HEK293 (cell line): ENCODE measurements around the gene DLG1.

Experiments
- CTCF ChIA-PET: fragments of 350-600 bp; formaldehyde crosslinking; extraction: SDS; loops from one replicate; lab custom pipeline; 2021; ENCODE audit warnings: antibody characterized with exemption; lab: Yijun Ruan, JAX
- POLR2A ChIA-PET: fragments of 300-600 bp; formaldehyde crosslinking; extraction: SDS; loops from one replicate; lab custom pipeline; 2020; ENCODE audit warnings: antibody characterized with exemption, inconsistent platforms; lab: Yijun Ruan, JAX
- H3K27ac ChIP-seq: fragments of 200-500 bp; sonication (Bioruptor generic); 2 replicates; pipeline ENCODE4 v1.5.1; 2014; ENCODE audit warnings: low read depth, low read length, control low read depth, inconsistent platforms; ENCODE audit errors: extremely low read depth
- H3K36me3 ChIP-seq, 2 experiments: fragments of 200-500 bp in 1 of 2; sonication (Bioruptor generic) in 1 of 2; 1 replicate in 1 of 2; 2 replicates in 1 of 2; pipeline ENCODE4 v1.5.1; 2014 to 2017; ENCODE audit warnings: inconsistent platforms in 2 of 2, low read length in 2 of 2; ENCODE audit not compliant: control insufficient read depth in 2 of 2, insufficient read depth in 1 of 2
- H3K4me1 ChIP-seq: fragments of 200-500 bp; sonication (Bioruptor generic); 2 replicates; pipeline ENCODE4 v1.5.1; 2014; ENCODE audit warnings: mild to moderate bottlenecking, low read length, inconsistent platforms; ENCODE audit not compliant: control insufficient read depth, insufficient read depth
- H3K4me3 ChIP-seq: 2 replicates; pipeline ENCODE4 v1.5.1; 2011; ENCODE audit warnings: low read depth, mild to moderate bottlenecking, control low read depth, low read length, moderate library complexity
- H3K9me3 ChIP-seq: fragments of 200-500 bp; sonication (Bioruptor generic); 2 replicates; pipeline ENCODE4 v1.5.1; 2014; ENCODE audit warnings: low read depth, low read length, inconsistent platforms; ENCODE audit not compliant: control insufficient read depth, insufficient read depth
- GLI4 ChIP-seq: fragments of 450-650 bp; formaldehyde crosslinking; IDR thresholded peaks from 2 replicates; pipeline ENCODE4 v1.5.1; 2016; ENCODE audit warnings: missing biosample characterization, missing genetic modification characterization
- IKZF3 ChIP-seq: fragments of 450-650 bp; IDR thresholded peaks from 2 replicates; pipeline ENCODE4 v1.5.0; 2018; ENCODE audit warnings: missing biosample characterization, mild to moderate bottlenecking, missing genetic modification characterization, moderate library complexity
- MEIS1 ChIP-seq: sonication (generic); formaldehyde crosslinking; IDR thresholded peaks from 2 replicates; pipeline ENCODE4 v1.8.1; 2022; ENCODE audit warnings: missing genetic modification reagents, mild to moderate bottlenecking, borderline replicate concordance
- REPIN1 ChIP-seq: fragments of 450-650 bp; formaldehyde crosslinking; IDR thresholded peaks from 2 replicates; pipeline ENCODE4 v1.5.1; 2017; ENCODE audit warnings: missing biosample characterization, missing genetic modification characterization, low read depth
- ZFP37 ChIP-seq: fragments of 450-650 bp; formaldehyde crosslinking; IDR thresholded peaks from 2 replicates; pipeline ENCODE4 v1.5.1; 2016; ENCODE audit warnings: missing biosample characterization, missing genetic modification characterization
- ZNF133 ChIP-seq: fragments of 450-650 bp; formaldehyde crosslinking; IDR thresholded peaks from 2 replicates; pipeline ENCODE4 v1.5.1; 2016; ENCODE audit warnings: missing biosample characterization, missing genetic modification characterization
- ZNF138 ChIP-seq: fragments of 450-650 bp; formaldehyde crosslinking; IDR thresholded peaks from 2 replicates; pipeline ENCODE4 v1.5.1; 2016; ENCODE audit warnings: missing biosample characterization, missing genetic modification characterization, borderline replicate concordance
- ZNF140 ChIP-seq: fragments of 450-650 bp; formaldehyde crosslinking; IDR thresholded peaks from 2 replicates; pipeline ENCODE4 v1.5.1; 2016; ENCODE audit warnings: missing biosample characterization, missing genetic modification characterization
- ZNF175 ChIP-seq: fragments of 450-650 bp; formaldehyde crosslinking; IDR thresholded peaks from 2 replicates; pipeline ENCODE4 v1.5.1; 2016; ENCODE audit warnings: missing biosample characterization, missing genetic modification characterization
- ZNF24 ChIP-seq: fragments of 450-650 bp; formaldehyde crosslinking; IDR thresholded peaks from 2 replicates; pipeline ENCODE4 v1.5.1; 2016; ENCODE audit warnings: missing biosample characterization, missing genetic modification characterization
- ZNF335 ChIP-seq: fragments of 450-650 bp; formaldehyde crosslinking; conservative IDR thresholded peaks from 2 replicates; pipeline ENCODE4 v1.5.1; 2016; ENCODE audit warnings: missing biosample characterization, missing genetic modification characterization
- ZNF394 ChIP-seq: fragments of 450-650 bp; formaldehyde crosslinking; IDR thresholded peaks from 2 replicates; pipeline ENCODE4 v1.5.1; 2016; ENCODE audit warnings: missing biosample characterization, missing genetic modification characterization, mild to moderate bottlenecking, moderate library complexity, borderline replicate concordance
- ZNF530 ChIP-seq: fragments of 450-650 bp; formaldehyde crosslinking; IDR thresholded peaks from 2 replicates; pipeline ENCODE4 v1.5.1; 2016; ENCODE audit warnings: low read depth, missing biosample characterization, missing genetic modification characterization
- ZNF623 ChIP-seq: fragments of 450-650 bp; formaldehyde crosslinking; IDR thresholded peaks from 2 replicates; pipeline ENCODE4 v1.5.1; 2016; ENCODE audit warnings: missing biosample characterization, missing genetic modification characterization
- ZNF791 ChIP-seq: fragments of 450-650 bp; formaldehyde crosslinking; IDR thresholded peaks from 2 replicates; pipeline ENCODE4 v1.5.1; 2016; ENCODE audit warnings: missing biosample characterization, missing genetic modification characterization
- TF ChIP-seq, protein P1 (sequence below): fragments of 450-650 bp; formaldehyde crosslinking; IDR thresholded peaks from 2 replicates; pipeline ENCODE4 v1.5.1; 2016; ENCODE audit warnings: missing biosample characterization, missing genetic modification characterization
- TF ChIP-seq, protein P2 (sequence below): fragments of 450-650 bp; formaldehyde crosslinking; IDR thresholded peaks from 2 replicates; pipeline ENCODE4 v1.5.1; 2017; ENCODE audit warnings: missing biosample characterization, missing genetic modification characterization
- TF ChIP-seq, protein P3 (sequence below): fragments of 450-650 bp; formaldehyde crosslinking; IDR thresholded peaks from 2 replicates; pipeline ENCODE4 v1.5.1; 2016; ENCODE audit warnings: missing biosample characterization, missing genetic modification characterization
- TF ChIP-seq, protein P4 (sequence below): fragments of 450-650 bp; formaldehyde crosslinking; conservative IDR thresholded peaks from 2 replicates; pipeline ENCODE4 v1.5.1; 2016; ENCODE audit warnings: low read depth, missing biosample characterization, missing genetic modification characterization

Gene DLG1

DNA sequence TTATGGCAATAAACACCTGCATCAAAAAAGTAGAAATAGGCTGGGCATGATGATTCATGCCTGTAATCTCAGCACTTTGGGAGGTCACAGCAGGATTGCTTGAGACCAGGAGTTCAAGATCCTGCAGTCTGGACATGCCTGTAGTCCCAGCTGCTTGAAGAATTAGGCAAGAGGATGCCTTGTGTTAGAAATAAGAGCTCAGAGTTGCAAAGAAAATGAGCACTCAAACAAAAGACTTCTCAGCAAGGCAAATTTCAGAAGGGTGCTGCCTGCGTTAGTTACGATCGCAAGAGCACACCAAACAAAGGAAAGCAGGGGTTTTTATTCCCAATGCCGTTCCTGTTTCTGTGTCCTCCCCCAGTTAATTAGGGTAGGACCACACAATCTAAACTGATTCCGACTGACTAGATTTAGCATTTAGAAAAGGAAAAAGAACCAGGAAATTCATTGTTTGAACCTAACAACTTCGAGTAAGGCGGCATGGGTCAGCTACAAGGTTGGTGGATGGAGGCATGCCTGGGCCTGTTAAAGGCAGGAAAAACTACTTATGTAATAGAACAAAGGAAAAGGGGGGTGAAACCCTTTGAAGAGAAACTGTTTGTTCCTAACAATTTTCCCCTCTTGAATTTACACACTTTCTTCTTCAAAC is 55.5 kb downstream of the DLG1 start (continued):
- TF ChIP-seq, protein P1, sequence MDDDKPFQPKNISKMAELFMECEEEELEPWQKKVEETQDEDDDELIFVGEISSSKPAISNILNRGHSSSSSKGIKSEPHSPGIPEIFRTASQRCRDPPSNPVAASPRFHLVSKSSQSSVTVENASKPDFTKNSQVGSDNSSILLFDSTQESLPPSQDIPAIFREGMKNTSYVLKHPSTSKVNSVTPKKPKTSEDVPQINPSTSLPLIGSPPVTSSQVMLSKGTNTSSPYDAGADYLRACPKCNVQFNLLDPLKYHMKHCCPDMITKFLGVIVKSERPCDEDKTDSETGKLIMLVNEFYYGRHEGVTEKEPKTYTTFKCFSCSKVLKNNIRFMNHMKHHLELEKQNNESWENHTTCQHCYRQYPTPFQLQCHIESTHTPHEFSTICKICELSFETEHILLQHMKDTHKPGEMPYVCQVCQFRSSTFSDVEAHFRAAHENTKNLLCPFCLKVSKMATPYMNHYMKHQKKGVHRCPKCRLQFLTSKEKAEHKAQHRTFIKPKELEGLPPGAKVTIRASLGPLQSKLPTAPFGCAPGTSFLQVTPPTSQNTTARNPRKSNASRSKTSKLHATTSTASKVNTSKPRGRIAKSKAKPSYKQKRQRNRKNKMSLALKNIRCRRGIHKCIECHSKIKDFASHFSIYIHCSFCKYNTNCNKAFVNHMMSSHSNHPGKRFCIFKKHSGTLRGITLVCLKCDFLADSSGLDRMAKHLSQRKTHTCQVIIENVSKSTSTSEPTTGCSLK: no peak
- TF ChIP-seq ZNF335 (tag by site-specific recombination): no peak

DNA sequence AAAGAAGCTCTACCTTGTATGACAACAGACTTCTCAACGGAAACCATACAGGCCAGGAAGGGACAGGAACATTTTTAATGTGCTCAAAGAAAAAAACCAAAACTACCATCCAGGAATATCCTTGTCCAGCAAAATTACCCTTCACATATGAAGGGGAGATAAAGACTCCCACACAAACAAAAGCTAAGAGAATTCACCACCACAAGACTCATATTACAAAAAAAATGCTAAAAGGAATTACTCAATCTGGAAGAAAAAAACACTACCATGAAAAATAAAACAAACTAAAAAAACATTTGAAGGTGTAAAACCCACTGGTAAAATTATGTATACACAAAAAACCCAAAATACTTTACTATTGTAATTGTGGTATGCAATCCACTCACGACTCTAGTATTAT is 57.2 kb downstream of the DLG1 start:
- H3K9me3 ChIP-seq: no peaks in the 10 kb centered on the region
- no peak overlapping the region for H3K4me3 ChIP-seq
- POLR2A ChIA-PET: no interaction called here
- CTCF ChIA-PET: no interaction called here
- no peaks in the 10 kb centered on the region for H3K4me1 ChIP-seq
- no peak overlapping the region for H3K27ac ChIP-seq
- TF ChIP-seq, protein P2, sequence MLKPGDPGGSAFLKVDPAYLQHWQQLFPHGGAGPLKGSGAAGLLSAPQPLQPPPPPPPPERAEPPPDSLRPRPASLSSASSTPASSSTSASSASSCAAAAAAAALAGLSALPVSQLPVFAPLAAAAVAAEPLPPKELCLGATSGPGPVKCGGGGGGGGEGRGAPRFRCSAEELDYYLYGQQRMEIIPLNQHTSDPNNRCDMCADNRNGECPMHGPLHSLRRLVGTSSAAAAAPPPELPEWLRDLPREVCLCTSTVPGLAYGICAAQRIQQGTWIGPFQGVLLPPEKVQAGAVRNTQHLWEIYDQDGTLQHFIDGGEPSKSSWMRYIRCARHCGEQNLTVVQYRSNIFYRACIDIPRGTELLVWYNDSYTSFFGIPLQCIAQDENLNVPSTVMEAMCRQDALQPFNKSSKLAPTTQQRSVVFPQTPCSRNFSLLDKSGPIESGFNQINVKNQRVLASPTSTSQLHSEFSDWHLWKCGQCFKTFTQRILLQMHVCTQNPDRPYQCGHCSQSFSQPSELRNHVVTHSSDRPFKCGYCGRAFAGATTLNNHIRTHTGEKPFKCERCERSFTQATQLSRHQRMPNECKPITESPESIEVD (tag by site-specific recombination): peak; percentile 62
- TF ChIP-seq, protein P3, sequence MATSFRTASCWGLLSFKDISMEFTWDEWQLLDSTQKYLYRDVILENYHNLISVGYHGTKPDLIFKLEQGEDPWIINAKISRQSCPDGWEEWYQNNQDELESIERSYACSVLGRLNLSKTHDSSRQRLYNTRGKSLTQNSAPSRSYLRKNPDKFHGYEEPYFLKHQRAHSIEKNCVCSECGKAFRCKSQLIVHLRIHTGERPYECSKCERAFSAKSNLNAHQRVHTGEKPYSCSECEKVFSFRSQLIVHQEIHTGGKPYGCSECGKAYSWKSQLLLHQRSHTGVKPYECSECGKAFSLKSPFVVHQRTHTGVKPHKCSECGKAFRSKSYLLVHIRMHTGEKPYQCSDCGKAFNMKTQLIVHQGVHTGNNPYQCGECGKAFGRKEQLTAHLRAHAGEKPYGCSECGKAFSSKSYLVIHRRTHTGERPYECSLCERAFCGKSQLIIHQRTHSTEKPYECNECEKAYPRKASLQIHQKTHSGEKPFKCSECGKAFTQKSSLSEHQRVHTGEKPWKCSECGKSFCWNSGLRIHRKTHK (tag by site-specific recombination): no peak
- no peak for TF ChIP-seq REPIN1 (tag by site-specific recombination)
- TF ChIP-seq, all 188 proteins: peak for 1
- peaks cover 0 to 11% of the 10 kb centered on the region in 2 experiments; a peak in 1 of 3 replicates for H3K36me3 ChIP-seq

DNA sequence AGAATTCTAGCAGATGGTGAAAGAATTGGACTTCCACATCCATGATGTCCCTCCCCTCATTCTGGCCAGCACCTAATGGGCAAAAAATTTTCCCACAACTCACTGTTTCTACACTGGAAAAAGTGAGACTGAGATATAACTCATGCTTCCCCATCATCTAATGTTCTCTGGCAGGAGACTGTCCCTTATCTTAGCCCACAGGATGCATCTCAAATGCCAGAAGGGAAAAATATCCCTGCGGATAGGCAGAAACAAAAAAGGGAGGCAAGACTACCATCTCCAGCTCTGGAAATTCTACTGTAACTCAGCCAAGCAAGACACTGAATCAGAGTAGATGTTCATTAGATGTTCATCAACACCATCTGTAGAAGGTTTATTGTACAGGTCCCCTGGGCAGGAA is 58.6 kb downstream of the DLG1 start:
- ChIA-PET CTCF (interaction anchor here (0.8 to 1.0 kb wide), 2 partner anchors 16 to 18 kb away, joined by 3 to 4 read pairs; no protein-coding TSS in a partner anchor), POLR2A (interaction anchor here (0.5 kb wide), 1 partner anchor 58 kb away, joined by 3 read pairs; the partner anchor contains the start of gene DLG1)
- TF ChIP-seq ZNF394 (tag by site-specific recombination) (no peak), ZNF530 (tag by site-specific recombination) (no peak)
- Histone ChIP-seq H3K36me3 (peaks cover 0 to 11% of the 10 kb centered on the region in 2 experiments; a peak in 1 of 3 replicates), H3K4me1 (no peaks in the 10 kb centered on the region), H3K27ac (no peak overlapping the region), H3K4me3 (no peak overlapping the region), H3K9me3 (no peaks in the 10 kb centered on the region)

DNA sequence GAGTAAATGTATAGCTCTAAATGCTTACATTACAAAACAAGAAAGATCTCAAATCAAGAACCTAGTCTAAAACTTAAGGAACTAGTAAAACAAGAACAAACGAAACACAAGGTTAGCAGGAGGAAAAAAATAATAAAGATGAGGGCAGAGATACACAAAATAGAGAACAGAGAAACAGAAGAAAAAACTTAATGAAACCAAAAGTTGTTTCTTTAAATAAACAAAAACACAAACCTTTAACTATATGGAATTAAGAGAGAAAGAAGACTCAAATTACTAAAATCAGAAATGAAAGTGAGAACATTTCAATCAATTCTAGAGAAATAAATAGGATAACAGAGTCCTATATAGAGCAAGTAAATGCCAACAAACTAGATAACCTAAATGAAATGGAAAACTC is 59.6 kb downstream of the DLG1 start:
- TF ChIP-seq MEIS1 (CRISPR knock-in tag): no peak
- TF ChIP-seq GLI4 (tag by site-specific recombination): no peak
- no peak for TF ChIP-seq ZNF24 (tag by site-specific recombination)
- TF ChIP-seq, protein P4, sequence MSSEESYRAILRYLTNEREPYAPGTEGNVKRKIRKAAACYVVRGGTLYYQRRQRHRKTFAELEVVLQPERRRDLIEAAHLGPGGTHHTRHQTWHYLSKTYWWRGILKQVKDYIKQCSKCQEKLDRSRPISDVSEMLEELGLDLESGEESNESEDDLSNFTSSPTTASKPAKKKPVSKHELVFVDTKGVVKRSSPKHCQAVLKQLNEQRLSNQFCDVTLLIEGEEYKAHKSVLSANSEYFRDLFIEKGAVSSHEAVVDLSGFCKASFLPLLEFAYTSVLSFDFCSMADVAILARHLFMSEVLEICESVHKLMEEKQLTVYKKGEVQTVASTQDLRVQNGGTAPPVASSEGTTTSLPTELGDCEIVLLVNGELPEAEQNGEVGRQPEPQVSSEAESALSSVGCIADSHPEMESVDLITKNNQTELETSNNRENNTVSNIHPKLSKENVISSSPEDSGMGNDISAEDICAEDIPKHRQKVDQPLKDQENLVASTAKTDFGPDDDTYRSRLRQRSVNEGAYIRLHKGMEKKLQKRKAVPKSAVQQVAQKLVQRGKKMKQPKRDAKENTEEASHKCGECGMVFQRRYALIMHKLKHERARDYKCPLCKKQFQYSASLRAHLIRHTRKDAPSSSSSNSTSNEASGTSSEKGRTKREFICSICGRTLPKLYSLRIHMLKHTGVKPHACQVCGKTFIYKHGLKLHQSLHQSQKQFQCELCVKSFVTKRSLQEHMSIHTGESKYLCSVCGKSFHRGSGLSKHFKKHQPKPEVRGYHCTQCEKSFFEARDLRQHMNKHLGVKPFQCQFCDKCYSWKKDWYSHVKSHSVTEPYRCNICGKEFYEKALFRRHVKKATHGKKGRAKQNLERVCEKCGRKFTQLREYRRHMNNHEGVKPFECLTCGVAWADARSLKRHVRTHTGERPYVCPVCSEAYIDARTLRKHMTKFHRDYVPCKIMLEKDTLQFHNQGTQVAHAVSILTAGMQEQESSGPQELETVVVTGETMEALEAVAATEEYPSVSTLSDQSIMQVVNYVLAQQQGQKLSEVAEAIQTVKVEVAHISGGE: no peak
- no peak for TF ChIP-seq ZNF133 (tag by site-specific recombination)
- TF ChIP-seq IKZF3 (tag by site-specific recombination): no peak
- TF ChIP-seq ZNF623 (tag by site-specific recombination): no peak
- no peak for TF ChIP-seq ZNF791 (tag by site-specific recombination)
- no peak for TF ChIP-seq ZFP37 (tag by site-specific recombination)
- no peak for TF ChIP-seq ZNF140 (tag by site-specific recombination)
- no peak for TF ChIP-seq ZNF175 (tag by site-specific recombination)
- no peak for TF ChIP-seq ZNF138 (tag by site-specific recombination)
- ChIA-PET CTCF (no interaction called here), POLR2A (no interaction called here)
- peaks cover 0 to under 1% of the 10 kb centered on the region in 2 experiments; a peak in 1 of 3 replicates for H3K36me3 ChIP-seq
- no peak overlapping the region for H3K27ac ChIP-seq
- no peaks in the 10 kb centered on the region for H3K9me3 ChIP-seq
- no peaks in the 10 kb centered on the region for H3K4me1 ChIP-seq
- H3K4me3 ChIP-seq: no peak overlapping the region
